ENCODE measurements around the gene HSD3B7.
"Not testable (repeated sequence)": the region's sequence is repeated elsewhere in the genome, so short reads cannot be mapped to it uniquely, and the experiment has no call there.

Gene HSD3B7

DNA sequence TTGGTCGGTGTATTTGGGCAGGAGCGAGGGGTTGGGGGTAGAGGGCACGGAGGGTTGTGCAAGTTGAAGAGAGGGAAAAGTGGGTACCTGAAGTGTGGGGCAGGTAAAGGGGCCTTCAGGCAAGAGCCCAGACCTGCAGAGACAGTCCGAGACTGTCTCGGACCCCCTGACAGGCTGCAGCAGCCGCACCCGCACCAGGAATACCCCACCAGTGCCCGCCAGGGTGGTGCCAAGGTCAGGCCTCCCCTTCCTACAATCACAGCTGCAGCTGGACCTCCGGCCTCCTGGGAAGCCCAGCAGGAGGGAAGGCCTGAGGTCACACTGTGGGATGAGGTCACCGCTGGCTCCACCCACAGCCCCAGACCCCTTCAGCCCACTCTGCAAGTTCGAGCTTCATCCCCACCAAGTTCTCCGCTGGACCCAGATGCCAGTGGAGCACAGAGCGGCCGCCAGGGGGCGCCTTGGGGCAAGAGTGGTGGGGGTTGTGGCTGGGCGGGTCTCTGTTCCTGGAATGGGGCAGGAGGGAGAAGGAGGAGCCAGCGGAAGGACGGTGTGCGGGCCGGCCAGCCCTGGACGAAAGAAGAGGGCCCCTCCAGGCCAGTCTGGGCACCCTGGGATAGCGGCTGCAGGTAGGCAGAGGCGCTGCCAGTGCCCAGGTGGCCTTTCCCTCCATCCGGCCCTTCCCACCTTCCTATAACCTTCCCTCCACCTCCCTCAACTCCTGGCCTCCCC is at the start of gene HSD3B7:
TSS of gene HSD3B7 (plus strand) at position 539 of the 732 bp plus-strand sequence. CDS start 452 bp downstream, outside the sequence.
- no peak for FAIRE-seq

DNA sequence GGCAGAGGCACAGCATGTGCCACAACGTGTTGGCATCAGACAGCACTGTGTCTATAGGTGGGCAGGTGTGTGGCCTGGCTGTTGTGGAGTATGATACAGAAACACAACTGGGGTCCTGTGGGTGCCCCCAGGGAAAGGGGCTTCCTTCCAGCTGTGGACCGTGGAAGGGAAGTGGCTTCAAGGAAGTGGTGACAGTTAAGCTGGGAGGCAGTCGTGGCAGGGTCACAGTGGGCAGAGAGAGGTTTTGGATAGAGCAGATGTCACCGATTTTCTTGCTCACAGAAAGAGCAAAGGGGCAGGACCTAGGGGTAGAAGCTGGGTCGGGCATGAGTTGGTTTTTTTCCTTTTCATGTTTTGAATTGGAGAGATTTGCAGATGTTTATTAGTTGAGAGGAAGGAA is 47.3 kb upstream of the HSD3B7 start:
- FAIRE-seq, result no peak

DNA sequence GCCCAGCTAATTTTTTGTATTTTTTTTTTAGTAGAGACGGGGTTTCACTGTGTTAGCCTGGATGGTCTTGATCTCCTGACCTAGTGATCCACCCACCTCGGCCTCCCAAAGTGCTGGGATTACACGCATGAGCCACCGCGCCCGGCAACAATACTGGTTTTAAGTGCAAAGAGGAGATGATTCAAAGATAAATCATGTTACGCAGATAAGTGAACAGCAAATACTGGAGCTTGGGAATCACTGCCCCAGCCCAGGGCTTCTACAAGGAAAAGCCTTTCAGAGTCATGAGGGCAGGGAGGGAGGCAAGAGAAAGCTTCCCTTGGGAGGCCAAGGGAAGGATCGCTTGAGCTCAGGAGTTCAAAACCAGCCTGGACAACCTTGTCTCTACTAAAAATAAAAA is 45.4 kb upstream of the HSD3B7 start:
- not testable (repeated sequence) for FAIRE-seq

DNA sequence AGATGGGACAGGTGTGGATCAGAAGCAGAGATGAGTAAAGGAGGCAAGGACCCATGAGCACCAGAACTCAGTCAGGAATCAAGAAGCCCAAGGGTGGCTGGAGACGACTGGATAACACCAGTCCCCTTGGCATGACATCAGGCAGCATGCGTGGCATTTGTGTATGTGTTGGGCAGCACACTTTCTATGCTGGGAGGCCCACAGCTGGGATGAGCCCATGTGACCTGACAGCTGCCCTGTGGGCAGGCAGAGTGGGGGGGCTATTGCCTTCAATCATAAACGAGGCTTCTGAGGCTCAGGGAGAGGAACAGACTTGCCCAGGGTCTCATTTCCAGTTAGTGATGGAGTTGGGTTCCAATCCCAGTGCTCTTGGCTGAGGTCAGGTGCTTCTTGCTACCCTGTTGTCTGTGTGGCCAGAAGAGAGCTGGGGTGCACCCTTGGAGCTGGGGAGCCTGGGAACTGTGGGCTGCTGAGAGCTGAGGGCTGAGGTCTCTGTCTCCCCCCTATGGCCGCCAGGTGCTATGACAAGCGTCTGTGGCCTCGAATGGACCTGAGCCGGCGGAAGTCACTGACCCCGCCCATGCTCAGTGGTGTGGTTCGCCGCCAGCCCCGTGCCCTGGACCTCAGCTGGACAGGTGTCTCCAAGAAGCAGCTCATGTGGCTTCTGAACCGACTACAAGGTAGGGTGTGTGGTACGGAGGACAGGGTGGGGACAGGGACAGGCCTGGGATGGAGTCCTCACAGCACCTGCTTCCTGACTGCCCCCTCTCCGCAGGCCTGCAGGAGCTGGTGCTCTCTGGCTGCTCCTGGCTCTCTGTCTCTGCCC is 43.2 kb upstream of the HSD3B7 start:
- no peak for FAIRE-seq

DNA sequence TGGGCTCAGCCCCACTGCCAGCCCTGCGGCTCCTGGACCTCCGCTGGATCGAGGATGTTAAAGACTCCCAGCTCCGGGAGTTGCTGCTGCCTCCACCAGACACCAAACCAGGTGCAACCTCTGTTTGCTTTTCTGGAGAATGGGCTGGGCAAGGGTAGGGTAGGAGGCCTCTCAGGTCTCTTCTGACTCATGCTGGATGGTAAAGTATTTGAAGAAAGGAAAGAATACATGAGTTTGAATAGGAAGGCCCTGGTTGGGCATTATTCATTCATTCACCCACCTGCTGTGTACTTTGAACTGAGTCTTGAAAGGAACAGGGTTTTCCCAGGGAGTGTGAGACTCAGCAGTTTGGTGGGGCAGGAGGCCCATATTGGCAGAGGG is 42.6 kb upstream of the HSD3B7 start:
- no peak for FAIRE-seq

DNA sequence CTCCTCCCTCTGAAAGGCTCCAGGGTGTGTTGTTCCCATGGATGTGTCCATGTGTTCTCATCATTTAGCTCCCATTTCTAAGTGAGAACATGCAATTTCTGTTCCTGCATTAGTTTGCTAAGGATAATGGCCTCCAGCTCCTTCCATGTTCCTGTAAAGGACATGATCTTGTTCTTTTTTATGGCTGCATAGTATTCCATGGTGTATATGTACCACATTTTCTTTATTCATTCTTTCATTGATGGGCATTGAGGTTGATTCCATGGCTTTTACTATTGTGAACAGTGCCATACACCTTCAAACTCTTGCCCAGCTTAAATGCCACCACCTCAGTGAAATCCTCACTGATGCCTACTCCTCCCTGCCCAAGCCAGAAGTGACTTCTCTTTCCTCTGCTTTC is 40.7 kb upstream of the HSD3B7 start:
- FAIRE-seq, result no peak

DNA sequence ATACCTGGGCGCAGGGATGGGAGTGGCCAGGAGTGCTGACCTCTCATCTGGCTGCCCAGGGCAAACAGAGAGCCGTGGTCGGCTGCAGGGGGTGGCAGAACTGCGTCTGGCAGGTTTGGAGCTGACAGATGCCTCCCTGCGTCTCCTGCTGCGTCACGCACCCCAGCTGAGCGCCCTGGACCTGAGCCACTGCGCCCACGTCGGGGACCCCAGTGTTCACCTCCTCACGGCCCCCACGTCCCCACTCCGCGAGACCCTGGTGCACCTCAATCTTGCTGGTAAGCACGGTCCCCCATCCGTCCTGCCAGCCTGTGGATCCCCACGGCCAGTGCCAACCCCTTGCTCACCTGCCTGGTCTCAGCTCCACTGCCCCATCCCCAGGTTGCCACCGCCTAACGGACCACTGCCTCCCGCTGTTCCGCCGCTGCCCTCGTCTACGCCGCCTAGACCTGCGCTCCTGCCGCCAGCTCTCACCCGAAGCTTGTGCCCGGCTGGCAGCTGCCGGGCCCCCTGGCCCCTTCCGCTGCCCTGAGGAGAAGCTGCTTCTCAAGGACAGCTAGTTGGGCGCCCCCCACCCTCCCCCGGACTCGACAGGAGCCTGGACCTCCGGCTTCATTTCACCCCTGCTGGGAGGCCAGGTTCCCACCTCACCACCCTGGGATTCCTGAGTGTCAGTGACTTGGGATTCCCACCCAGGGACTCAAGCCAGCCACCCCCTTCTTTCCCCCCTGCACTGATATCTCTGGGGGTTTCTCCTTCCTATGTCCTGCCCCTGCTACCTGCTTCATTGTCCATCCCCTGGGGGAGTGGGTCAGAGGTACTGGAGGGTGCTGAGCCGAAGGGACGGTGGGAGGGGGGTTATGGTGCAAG is 38.1 kb upstream of the HSD3B7 start:
- no peak for FAIRE-seq

DNA sequence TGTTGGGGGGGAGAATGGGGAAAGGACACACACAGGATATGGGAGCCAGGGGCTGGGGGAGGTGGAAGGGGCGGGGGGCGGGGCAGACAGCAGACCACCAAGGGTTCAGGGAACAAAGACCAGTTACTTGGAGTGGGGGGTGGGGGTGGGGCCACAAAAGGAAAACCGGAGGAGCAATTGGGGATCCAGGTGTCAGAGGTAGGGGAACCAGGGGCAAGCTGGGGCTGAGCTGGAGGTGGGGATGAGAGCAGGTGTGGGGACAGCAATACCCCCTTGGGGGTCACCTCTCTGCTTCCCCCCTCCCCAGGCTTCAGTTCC is 37.5 kb upstream of the HSD3B7 start:
- FAIRE-seq, result no peak

DNA sequence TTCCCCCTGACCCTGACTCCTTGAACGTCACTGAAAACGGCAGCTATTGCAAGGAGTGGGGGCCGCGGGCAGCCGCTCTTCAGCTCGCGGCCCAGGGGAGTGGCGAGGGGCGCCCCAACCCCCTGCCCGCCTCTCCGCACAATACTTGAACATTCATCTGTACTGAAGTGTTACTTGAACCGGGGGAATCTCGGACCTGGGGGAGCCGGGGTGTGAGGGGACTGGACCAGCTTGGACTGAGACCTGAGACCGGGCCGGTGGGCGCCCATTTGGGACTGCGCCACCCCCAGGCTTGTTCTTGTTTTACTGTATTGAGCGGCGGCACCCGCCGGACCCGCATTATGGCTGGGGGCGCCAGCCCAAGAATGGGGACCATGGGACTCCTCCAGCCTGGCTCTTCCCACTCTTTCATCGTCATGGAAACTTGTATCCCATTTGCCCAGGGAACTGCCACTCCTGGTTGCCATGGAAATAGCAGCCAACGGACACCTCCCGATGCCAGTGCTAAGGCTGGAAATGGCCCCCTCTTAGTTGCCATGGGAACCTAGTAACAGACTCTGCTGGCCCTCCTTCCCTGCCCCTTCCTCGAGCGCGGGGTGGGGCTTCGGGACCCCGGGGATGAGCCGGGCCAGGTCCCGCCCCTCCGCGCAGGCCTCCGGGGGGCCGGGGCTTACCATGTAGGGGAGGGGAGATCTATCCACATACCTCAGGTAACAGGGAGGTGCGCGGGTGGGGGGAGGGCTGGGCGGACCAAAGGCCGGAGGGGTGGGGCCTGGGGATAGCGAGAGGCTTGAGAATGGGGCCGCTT is 36.9 kb upstream of the HSD3B7 start:
- no peak for FAIRE-seq

DNA sequence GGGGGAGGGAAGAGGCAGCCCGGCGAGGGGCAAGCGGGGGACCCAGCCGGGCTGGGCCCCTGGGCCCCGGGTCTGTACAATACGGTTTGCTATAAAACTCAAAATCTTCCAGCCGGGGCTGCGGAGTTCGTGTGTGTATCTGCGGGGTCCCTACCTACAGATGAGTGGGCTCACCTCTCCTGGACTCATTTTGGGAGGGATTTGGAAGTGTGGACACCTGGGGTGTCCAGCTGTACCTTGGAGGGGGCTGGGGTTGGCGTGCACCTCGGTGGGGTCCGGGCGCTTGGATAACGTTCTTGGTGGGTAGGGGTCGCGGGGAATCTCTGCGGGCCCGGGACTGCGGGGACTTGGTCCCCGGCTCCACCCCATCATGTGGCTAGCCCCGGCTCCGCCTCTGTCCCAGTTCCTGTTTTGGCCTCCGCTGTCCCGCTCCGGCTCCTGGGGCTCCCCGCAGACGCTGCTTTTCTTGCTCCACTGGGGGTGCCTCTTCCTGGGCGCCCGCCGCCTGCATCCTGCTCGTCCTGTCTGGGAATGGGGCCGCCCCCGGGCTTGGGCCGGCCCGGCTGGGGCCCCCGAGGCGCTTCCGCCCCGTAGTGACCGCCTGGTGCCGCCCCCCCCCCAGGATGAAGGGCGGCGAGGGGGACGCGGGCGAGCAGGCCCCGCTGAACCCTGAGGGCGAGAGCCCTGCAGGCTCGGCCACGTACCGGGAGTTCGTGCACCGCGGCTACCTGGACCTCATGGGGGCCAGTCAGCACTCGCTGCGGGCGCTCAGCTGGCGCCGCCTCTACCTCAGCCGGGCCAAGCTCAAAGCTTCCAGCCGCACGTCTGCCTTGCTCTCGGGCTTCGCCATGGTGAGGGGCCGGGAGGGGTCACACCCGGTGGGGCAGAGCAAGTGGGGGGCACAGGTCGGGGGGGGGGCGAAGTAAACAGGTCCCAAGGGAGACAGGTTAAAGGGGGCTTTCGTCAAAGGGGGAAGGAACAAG is 36.0 kb upstream of the HSD3B7 start, which contains the start of gene ORAI3:
TSS of gene ORAI3 (plus strand) at position 402 of the 983 bp plus-strand sequence. CDS start at position 624, 222 bp downstream.
- FAIRE-seq, result no peak

DNA sequence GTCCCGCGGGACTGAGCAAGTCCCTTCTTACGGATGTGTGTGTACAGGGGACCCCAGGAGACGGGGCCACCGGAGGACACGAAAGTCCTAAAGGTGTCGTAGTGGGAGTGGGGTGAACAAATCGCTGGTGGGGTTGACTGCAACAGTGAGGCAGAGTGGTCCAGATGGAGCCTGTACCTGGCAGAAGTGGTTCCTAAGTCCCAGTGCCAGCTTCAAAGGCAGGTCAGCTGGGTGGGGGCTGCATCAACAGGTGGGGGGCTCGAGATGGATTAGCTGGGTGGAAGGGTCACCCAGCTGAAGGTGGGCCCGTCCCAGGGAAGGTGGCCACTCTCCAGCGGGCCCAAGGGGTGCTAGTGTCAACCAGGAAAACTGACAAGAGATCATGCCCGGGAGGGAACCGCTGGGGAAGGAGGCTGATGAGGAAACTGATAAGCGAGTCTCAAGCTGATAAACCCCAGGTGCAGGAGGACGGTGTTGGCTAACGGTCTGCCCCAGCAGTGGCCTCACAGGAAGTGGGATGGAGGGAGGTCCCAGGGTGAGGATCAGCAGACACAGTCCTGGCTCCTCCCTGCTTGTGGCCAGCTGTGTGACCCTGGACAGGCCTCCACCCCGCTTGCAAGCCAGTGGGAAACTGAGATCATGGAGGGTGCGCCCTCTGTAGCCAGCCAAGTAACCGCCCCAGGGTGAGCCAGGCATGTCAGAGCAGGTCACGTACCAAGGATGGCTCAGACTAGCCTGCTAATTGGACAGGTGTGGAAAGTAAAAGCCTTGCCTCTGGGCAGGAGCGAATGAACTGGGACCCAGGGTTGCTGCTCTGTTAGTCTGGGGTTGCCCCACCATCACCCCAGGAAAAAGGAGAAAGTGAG is 35.1 kb upstream of the HSD3B7 start:
- no peak for FAIRE-seq

DNA sequence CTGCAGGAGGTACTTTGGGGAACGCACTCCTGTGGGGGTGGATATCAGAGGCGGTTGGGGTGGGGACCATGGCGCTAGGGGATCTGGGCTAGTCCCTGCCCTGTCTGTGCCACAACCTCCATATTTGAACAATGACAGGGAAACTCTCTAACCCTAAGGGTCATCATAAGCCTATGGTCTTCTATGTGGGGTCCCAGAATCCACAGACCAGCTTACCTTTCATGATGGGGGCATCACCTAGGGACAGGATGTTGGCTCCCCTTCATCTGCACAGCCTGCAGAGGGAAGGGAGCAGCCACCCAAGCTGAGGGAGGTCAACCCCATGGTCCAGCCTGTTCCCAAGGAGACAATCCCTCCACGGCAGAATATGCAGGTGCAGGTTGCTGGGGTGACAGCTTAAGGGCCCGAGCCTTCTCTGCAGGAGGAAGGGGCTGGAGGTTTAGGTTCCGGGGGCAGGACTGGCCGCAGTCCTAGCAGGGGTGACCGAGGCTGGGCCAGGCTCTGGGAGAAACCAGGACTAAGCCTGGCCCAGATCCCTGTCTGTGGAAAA is 34.4 kb upstream of the HSD3B7 start:
- no peak for FAIRE-seq

DNA sequence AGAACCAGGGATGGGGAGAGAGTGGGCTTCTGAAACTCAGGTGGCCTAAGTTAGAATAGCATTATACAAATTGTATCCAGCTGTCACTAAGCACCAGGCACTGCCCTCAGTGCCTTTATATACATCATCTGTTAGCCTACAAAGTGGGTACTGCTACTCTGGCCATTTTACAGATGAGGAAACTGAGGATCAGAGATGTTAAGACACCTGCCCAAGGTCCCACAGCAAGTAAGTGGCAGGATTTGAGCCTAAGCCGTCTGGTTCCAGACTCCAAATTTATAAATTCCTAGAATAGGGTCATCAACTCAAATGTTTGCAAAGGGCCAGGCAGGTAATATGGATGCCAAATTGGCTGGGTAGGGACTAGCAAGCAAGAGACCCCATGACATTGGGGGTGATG is 33.8 kb upstream of the HSD3B7 start:
- FAIRE-seq, result no peak

DNA sequence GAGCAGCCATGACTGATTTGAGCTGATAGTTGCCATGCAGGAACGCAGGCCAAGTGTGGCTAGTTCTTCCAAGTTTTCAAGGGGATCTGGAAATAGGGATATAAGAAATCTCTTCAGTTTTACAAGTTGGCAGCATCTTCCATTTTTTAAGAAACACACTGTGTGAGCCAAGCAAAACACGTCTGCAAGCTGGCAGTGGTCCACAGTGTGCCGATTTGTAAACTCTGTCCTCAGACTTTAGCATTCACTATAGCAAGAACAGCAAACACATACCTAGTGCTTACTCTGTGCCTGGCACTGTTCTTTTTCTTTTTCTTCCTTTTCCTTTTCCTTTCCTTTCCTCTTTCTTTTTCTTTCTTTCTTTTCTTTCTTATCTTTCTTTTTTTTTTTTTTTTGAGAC is 33.3 kb upstream of the HSD3B7 start:
- no peak for FAIRE-seq

DNA sequence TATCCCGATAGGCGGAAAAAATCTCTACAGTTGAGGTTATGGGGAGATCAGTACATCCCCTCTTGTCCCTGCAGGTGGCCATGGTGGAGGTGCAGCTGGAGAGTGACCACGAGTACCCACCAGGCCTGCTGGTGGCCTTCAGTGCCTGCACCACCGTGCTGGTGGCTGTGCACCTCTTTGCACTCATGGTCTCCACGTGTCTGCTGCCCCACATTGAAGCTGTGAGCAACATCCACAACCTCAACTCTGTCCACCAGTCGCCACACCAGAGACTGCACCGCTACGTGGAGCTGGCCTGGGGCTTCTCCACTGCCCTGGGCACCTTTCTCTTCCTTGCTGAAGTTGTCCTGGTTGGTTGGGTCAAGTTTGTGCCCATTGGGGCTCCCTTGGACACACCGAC is 31.9 kb upstream of the HSD3B7 start:
- no peak for FAIRE-seq

DNA sequence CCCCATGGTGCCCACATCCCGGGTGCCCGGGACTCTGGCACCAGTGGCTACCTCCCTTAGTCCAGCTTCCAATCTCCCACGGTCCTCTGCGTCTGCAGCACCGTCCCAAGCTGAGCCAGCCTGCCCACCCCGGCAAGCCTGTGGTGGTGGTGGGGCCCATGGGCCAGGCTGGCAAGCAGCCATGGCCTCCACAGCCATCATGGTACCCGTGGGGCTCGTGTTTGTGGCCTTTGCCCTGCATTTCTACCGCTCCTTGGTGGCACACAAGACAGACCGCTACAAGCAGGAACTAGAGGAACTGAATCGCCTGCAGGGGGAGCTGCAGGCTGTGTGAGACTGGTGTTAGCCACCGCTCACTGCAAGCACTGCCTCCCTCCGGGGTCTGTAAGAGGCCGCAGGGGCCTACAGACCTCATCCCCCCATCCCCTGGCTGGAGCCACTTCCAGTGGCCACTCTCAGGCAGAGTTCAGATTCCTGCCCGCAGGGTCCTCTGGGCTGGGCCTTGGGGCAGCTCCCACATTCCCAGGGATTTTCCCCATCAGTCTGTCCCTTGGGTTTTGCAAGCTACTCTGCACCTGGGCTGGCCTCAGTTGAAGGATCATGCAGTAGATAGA is 31.4 kb upstream of the HSD3B7 start:
- no peak for FAIRE-seq

DNA sequence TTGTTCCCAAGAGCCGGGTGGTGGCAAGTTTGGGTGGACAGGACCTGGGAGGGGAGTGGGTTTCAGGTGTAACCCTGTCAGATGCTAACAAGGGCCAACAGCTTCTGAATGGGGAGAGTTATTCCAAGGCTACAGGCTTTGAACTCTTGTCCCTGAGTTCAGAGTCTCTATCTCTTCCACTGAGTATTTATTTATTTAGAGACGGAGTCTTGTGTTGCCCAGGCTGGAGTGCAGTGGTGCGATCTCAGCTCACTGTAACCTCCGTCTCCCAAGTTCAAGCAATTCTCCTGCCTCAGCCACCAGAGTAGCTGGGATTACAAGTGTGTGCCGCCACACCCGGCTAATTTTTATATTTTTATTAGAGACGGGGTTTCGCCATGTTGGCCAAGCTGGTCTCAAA is 30.0 kb upstream of the HSD3B7 start:
- FAIRE-seq, result no peak

DNA sequence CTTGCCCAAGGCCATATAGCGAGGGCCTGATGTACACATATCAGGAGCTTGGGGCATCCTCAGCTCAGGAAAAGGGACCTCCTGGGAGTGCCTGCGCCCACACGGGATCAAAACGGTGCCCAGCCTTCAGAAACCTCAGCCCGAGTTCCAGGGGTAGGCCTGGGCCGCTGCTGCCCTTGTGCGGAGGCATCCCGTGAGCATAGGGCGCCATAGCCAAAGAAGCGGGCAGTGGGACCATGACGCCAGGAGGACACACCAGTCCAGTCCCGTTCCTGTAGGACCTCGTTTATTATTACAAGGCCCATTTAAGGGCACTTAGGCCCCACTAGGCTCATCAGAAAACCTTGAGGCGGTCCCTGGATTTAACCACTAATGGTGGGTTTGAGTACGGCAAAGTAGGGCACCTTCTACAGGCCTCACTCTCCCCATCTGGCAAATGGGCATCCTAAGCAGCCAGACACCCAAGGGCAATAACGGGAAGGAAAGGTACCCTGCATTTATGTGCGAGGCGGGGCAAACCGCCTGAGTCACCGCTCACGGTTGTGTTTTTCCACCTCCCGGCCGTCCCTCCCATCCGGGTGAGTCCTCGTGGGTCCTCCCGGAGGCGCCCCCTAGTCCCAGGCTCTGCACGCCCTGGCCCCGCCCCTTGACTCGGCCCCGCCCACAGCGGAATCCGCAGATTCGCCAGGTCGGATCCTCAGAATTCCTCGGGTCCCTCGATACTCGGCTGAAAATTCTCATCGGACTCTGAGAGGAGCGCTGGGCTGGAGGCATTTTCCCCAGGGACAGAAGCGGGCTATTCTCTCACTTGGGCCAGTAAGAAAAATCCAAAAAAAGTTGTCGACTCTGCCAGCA is 28.2 kb upstream of the HSD3B7 start:
- FAIRE-seq, result no peak

All from islet of Langerhans (tissue), 1 donor.